Measurements from ENCODE around the gene PTPN7. TPM values are rescaled to one million over a fixed set of nuclear protein-coding genes. Genes with fewer than 3 reads are reported as not detected.

The PTPN7 gene
- polyA plus RNA-seq, 1 of the 3 experiments (the other 2 are of a cell fraction), result not detected

GRCh38 chr1:202176949-202177927, 16.8 kb upstream of the PTPN7 start:
- ChIA-PET CTCF (interaction anchor here (0.9 to 1.8 kb wide), 6 partner anchors 8 to 167 kb away, joined by 3 to 5 read pairs (median 4); partner anchors contain the start of gene LGR6), POLR2A (no interaction called here)
- no peak for DNase-seq
- 64% methylated on average over 10 of the region's 29 CpGs for WGBS (ENCODE audit: low lambda C conversion rate)
- no peak overlapping the region for H3K27ac ChIP-seq (ENCODE audit: low read depth in 2 of 2, low read length in 1 of 2)
- no peaks in the 10 kb centered on the region for H4K20me1 ChIP-seq (ENCODE audit: insufficient read depth)
- H3K4me1 ChIP-seq (ENCODE audit: control insufficient read depth in 1 of 2, insufficient read depth in 2 of 2, low read depth in 1 of 2, low read length in 1 of 2), result no peaks in the 10 kb centered on the region; a peak in 1 of 4 replicates
- H3K36me3 ChIP-seq (replicated peaks in 1 of 2; ENCODE audit: control insufficient read depth in 1 of 2, insufficient read depth in 2 of 2, low read length in 1 of 2), result no peaks in the 10 kb centered on the region
- no peak overlapping the region for H3K4me3 ChIP-seq (ENCODE audit: low read depth in 2 of 2, low read length in 1 of 2)
- no peaks in the 10 kb centered on the region for H3K79me2 ChIP-seq (ENCODE audit: insufficient read depth)
- peaks cover 12% of the 10 kb centered on the region; the same call in 1 of the 2 replicates for H3K27me3 ChIP-seq (ENCODE audit: insufficient read depth)
- H3F3A ChIP-seq (replicated peaks; ENCODE audit: insufficient read depth), result no peaks in the 10 kb centered on the region
- H3K9ac ChIP-seq, result no peak overlapping the region
- H2AFZ ChIP-seq (ENCODE audit: low read depth), result no peak overlapping the region
- no peaks in the 10 kb centered on the region for H3K9me3 ChIP-seq
- TF ChIP-seq CTCF (IDR thresholded peaks at IDR 0.05), result no peak
- TF ChIP-seq RAD21 (IDR thresholded peaks at IDR 0.05; ENCODE audit: low read length), result no peak
- no peak for TF ChIP-seq TCF12 (IDR thresholded peaks at IDR 0.05)
- no peak for TF ChIP-seq CHD2 (IDR thresholded peaks at IDR 0.05; ENCODE audit: low read length, partially characterized antibody)
- no peak for TF ChIP-seq SMC3 (IDR thresholded peaks at IDR 0.05; ENCODE audit: low read depth, low read length)
- no peak for TF ChIP-seq TEAD4 (IDR thresholded peaks at IDR 0.05; ENCODE audit: borderline replicate concordance, insufficient read depth)
- TF ChIP-seq ELF1 (IDR thresholded peaks at IDR 0.05), result no peak
- no peak for TF ChIP-seq NFIC (IDR thresholded peaks at IDR 0.05; ENCODE audit: borderline replicate concordance)
- no peak for TF ChIP-seq TAF1 (IDR thresholded peaks at IDR 0.05; ENCODE audit: borderline replicate concordance, low read depth, low read length)
- TF ChIP-seq USF1 (IDR thresholded peaks at IDR 0.05; ENCODE audit: borderline replicate concordance, low read depth), result no peak
- TF ChIP-seq FOXJ3 (CRISPR knock-in tag; IDR thresholded peaks at IDR 0.05), result no peak
- no peak for TF ChIP-seq MEF2A (IDR thresholded peaks at IDR 0.05; ENCODE audit: borderline replicate concordance, low read depth)
- TF ChIP-seq USF2 (IDR thresholded peaks at IDR 0.05; ENCODE audit: borderline replicate concordance, low read depth, low read length), result no peak
- no peaks in the 10 kb centered on the region for H3K9me2 ChIP-seq
- H3K4me2 ChIP-seq, result no peak overlapping the region
